HFF-Myc (cell line): ENCODE data around the gene JMJD1C.

Source experiments
- DNase-seq: peaks from one replicate; pipeline ENCODE4 v3.0.0-alpha.2; 2011; ENCODE audit warnings: low read depth; ENCODE audit errors: extremely low read depth
- H3K4me3 ChIP-seq: replicated peaks from 2 replicates; pipeline ENCODE4 v1.5.1; 2011; ENCODE audit warnings: low read depth, mild to moderate bottlenecking, control low read depth, low read length
- TF ChIP-seq, protein P1 (sequence below): IDR thresholded peaks from 2 replicates; pipeline ENCODE4 v1.5.1; 2012; ENCODE audit warnings: mild to moderate bottlenecking, low read depth, low read length, control low read depth; ENCODE audit errors: missing control alignments

The JMJD1C gene

DNA sequence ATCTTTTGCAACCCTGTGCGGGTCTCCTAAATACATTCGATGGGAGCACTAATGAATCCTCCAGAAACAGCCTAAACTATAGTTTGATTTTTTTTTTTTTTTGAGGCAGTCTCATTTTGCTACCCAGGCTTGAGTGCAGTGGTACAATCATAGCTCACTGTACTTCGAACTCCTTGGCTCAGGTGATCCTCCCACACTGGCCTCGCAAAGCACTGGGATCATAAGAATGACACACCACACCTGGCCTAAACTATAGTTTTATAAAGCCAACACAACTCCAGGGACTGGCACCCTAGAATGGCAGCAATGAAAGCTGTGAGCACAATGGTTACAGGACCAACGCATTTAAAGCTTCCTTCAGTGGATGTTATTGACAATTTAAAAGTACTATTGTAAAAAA is 14.5 kb upstream of the JMJD1C start:
- TF ChIP-seq, protein P1, sequence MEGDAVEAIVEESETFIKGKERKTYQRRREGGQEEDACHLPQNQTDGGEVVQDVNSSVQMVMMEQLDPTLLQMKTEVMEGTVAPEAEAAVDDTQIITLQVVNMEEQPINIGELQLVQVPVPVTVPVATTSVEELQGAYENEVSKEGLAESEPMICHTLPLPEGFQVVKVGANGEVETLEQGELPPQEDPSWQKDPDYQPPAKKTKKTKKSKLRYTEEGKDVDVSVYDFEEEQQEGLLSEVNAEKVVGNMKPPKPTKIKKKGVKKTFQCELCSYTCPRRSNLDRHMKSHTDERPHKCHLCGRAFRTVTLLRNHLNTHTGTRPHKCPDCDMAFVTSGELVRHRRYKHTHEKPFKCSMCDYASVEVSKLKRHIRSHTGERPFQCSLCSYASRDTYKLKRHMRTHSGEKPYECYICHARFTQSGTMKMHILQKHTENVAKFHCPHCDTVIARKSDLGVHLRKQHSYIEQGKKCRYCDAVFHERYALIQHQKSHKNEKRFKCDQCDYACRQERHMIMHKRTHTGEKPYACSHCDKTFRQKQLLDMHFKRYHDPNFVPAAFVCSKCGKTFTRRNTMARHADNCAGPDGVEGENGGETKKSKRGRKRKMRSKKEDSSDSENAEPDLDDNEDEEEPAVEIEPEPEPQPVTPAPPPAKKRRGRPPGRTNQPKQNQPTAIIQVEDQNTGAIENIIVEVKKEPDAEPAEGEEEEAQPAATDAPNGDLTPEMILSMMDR = no peak
- DNase-seq = no peak
- no peak overlapping the region for H3K4me3 ChIP-seq

DNA sequence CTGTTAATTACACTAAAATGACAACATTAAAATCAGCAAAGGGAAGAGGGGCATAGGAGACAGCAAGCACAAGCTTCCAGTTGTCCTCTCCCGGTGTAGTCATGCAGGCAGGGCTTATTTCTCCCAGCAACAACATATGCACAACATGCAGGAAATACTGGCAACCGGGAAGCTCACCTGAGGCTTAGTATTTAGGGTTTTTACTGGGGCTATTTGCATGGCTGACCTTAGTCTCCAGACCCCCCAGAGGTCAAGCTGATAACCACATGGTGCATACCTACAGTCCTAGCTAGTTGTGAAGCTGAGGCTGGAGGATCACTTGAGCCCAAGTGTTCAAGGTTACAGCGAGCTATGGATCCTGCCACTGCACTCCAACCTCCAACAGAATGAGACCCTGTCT is 12.8 kb upstream of the JMJD1C start:
- H3K4me3 ChIP-seq = no peak overlapping the region
- TF ChIP-seq, protein P1 = no peak
- no peak for DNase-seq

DNA sequence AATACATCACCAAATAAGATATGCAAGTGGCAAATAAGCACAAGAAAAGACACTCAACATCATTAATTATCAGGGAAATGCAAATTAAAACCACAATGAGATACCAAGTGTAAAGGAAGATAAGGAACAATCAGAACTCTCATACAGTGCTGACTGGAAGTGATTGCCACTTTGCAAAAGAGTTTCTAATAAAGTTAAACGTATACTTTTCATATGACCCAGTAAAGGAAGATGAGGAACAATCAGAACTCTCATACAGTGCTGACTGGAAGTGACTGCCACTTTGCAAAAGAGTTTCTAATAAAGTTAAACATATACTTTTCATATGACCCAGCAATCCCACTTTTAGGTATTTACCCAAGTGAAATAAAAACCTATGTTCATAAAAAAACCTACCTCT is 12.2 kb upstream of the JMJD1C start:
- TF ChIP-seq, protein P1 = no peak
- DNase-seq = no peak
- H3K4me3 ChIP-seq = no peak overlapping the region

DNA sequence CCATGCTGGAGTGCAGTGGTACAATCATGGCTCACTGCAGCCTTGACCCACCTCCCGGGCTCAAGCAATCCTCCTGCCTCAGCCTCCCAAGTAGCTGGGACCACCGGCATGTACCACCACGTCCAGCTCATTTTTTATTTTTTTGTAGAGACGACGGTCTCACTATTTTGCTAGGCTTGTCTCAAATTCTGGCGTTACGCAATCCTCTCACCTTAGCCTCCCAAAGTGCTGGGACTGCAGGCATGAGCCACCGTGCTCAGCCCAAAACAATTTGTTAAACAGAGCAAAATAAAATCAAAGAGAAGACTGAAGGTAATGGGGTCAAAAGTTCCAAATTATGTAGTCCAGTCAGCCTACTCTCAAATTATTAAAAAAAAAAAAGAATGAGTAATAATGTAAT is 8.7 kb upstream of the JMJD1C start:
- no peak overlapping the region for H3K4me3 ChIP-seq
- no peak for DNase-seq
- TF ChIP-seq, protein P1 = no peak

DNA sequence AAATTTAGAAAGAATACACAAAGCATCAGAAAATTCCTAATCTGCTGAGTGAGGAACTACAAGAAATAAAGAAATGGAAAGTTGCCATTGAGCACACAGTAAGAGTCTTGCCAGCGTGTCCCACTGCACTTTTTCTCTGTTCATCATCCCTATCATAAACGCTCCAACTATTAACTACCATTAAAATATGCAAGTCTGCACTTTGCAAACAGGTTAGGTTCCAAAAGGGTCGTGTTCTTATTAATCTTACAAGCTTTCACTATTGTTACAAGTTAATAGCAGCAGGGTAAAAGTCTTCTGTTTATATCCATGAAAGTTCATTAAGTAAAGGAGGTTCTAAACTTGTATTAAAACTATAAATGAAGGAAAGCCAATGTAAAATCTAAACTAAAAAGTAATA is 5.2 kb upstream of the JMJD1C start:
- TF ChIP-seq, protein P1 = no peak
- no peak for DNase-seq

DNA sequence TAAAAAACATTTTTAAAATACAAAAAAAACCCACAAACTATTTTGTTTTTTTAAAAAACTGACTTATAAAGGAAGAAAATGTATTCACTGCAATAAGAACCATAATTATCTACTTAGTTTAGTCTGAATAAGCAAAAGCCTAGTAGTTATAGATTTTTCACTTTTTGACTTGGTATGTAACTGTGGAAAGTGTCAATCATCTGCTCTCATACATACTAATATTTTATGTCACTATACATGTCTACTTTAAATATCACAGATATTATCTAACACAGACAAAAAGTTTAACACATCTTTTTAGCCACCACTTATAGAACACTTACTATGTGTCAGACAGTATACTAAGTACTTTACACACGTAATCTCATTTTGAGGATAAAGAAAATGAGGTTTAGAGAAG is 3.2 kb upstream of the JMJD1C start:
- H3K4me3 ChIP-seq = no peak overlapping the region
- TF ChIP-seq, protein P1 = no peak
- no peak for DNase-seq

More for the DNA sequence above, 5.2 kb upstream of the JMJD1C start:
- no peak overlapping the region for H3K4me3 ChIP-seq

DNA sequence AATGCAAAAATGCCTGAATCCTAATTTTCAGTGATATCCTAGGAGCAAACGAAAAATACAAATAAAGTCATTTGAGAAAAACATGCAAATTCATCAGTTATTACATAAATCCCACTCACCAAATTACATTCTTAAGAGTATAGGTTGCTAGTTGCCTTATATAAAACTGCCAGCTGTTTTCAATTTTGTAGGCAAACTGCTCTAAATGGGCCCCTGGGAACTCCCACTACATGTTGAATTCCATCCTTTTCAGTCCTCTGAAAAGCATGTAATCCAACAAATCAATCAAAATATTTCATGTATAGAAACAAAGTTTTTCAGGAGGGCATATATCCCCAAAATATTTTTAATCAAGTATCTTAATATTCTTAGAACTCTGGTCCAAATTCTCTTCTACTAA is 2.1 kb upstream of the JMJD1C start:
- no peak for DNase-seq
- TF ChIP-seq, protein P1 = no peak
- H3K4me3 ChIP-seq = no peak overlapping the region
